CD14-positive monocyte (primary cell): ENCODE results near the gene FOXO6. TPM values are rescaled to one million over a fixed set of nuclear protein-coding genes. Genes with fewer than 3 reads are reported as not detected.

Experiments
- DNase-seq, 3 donors: peaks; one replicate each; pipeline ENCODE4 v3.0.0-alpha.2; 2011 to 2022
- H2AFZ ChIP-seq: 2 replicates; pipeline ENCODE4 v1.6.0; 2012; ENCODE audit warnings: mild to moderate bottlenecking, low read depth, low read length, inconsistent platforms; ENCODE audit not compliant: insufficient read depth, poor library complexity, severe bottlenecking
- H3K27ac ChIP-seq, 2 donors: 1 replicate in 1 of 2; 2 replicates in 1 of 2; pipeline ENCODE4 v1.5.1; 2012 to 2013; ENCODE audit warnings: low read length in 2 of 2, control low read depth in 1 of 2, inconsistent platforms in 1 of 2, low read depth in 1 of 2, mild to moderate bottlenecking in 1 of 2
- H3K27me3 ChIP-seq, 2 donors: one replicate each; pipeline versions ENCODE4 v1.6.0 to v1.6.1; 2011 to 2013; ENCODE audit warnings: low read length in 2 of 2; ENCODE audit not compliant: control insufficient read depth in 2 of 2, insufficient read depth in 2 of 2
- H3K36me3 ChIP-seq, 2 donors: replicated peaks in 1 of 2; 1 replicate in 1 of 2; 2 replicates in 1 of 2; pipeline versions ENCODE4 v1.5.1 to v1.6.1; 2012 to 2013; ENCODE audit warnings: low read length in 2 of 2, control low read depth in 1 of 2, inconsistent platforms in 1 of 2, mild to moderate bottlenecking in 1 of 2; ENCODE audit not compliant: insufficient read depth in 2 of 2, control insufficient read depth in 1 of 2
- H3K4me1 ChIP-seq, 2 donors: 1 replicate in 1 of 2; 2 replicates in 1 of 2; pipeline versions ENCODE4 v1.5.1 to v1.6.1; 2012 to 2013; ENCODE audit warnings: low read length in 2 of 2, control low read depth in 1 of 2, inconsistent platforms in 1 of 2, mild to moderate bottlenecking in 1 of 2, moderate library complexity in 1 of 2; ENCODE audit not compliant: insufficient read depth in 2 of 2, control insufficient read depth in 1 of 2
- H3K4me2 ChIP-seq: replicated peaks from 2 replicates; pipeline ENCODE3; 2012; ENCODE audit warnings: low read length, moderate library complexity, mild to moderate bottlenecking; ENCODE audit not compliant: poor library complexity, severe bottlenecking; ENCODE audit errors: extremely low read depth
- H3K4me3 ChIP-seq, 3 experiments: fragments of 200-600 bp in 1 of 3; sonication (generic) in 1 of 3; replicated peaks in 1 of 3; 1 replicate in 2 of 3; 2 replicates in 1 of 3; pipeline ENCODE4 v1.5.1; 2011 to 2013; ENCODE audit warnings: low read length in 3 of 3, mild to moderate bottlenecking in 3 of 3, control low read depth in 2 of 3, low read depth in 2 of 3, inconsistent platforms in 1 of 3, moderate library complexity in 1 of 3
- H3K79me2 ChIP-seq: 2 replicates; pipeline ENCODE4 v1.6.0; 2012; ENCODE audit warnings: mild to moderate bottlenecking, control low read depth, inconsistent platforms, low read length, moderate library complexity; ENCODE audit not compliant: insufficient read depth
- H3K9ac ChIP-seq: 2 replicates; pipeline ENCODE4 v1.6.0; 2017; ENCODE audit warnings: low read length, mild to moderate bottlenecking; ENCODE audit not compliant: insufficient read depth, poor library complexity, severe bottlenecking
- H3K9me3 ChIP-seq, 2 donors: replicated peaks in 1 of 2; 1 replicate in 1 of 2; 2 replicates in 1 of 2; pipeline versions ENCODE4 v1.5.1 to v1.6.1; 2012 to 2013; ENCODE audit warnings: low read length in 2 of 2, control low read depth in 1 of 2; ENCODE audit not compliant: control insufficient read depth in 1 of 2, insufficient read depth in 1 of 2
- H4K20me1 ChIP-seq: 2 replicates; pipeline ENCODE4 v1.6.0; 2012; ENCODE audit warnings: mild to moderate bottlenecking, low read length, control low read depth, moderate library complexity; ENCODE audit not compliant: insufficient read depth
- H3K27ac Mint-ChIP-seq, 7 donors: one replicate each; pipeline ENCODE4 v1.8.0; 2020; ENCODE audit warnings: mild to moderate bottlenecking in 7 of 7, mixed read lengths in 7 of 7, moderate library complexity in 6 of 7, inconsistent platforms in 2 of 7
- H3K27me3 Mint-ChIP-seq, 3 donors: one replicate each; pipeline ENCODE4 v1.8.0; 2021 to 2022; ENCODE audit warnings: low read depth in 3 of 3, mild to moderate bottlenecking in 3 of 3, mixed read lengths in 3 of 3, moderate library complexity in 3 of 3, inconsistent platforms in 1 of 3
- H3K36me3 Mint-ChIP-seq, 2 donors: one replicate each; pipeline ENCODE4 v1.8.0; 2020; ENCODE audit warnings: mixed read lengths in 2 of 2, inconsistent platforms in 1 of 2, mild to moderate bottlenecking in 1 of 2
- H3K4me1 Mint-ChIP-seq: one replicate; pipeline ENCODE4 v1.8.0; 2020; ENCODE audit warnings: mild to moderate bottlenecking, mixed read lengths
- H3K4me3 Mint-ChIP-seq, 2 donors: one replicate each; pipeline ENCODE4 v1.8.0; 2020; ENCODE audit warnings: mild to moderate bottlenecking in 2 of 2, mixed read lengths in 2 of 2, moderate library complexity in 1 of 2
- H3K9me3 Mint-ChIP-seq, 7 donors: one replicate each; pipeline ENCODE4 v1.8.0; 2020 to 2022; ENCODE audit warnings: mixed read lengths in 7 of 7, mild to moderate bottlenecking in 6 of 7, moderate library complexity in 6 of 7, inconsistent platforms in 2 of 7
- WGBS: methylation state at CpG from one replicate; pipeline ENCODE4 v1.1.5; 2013; ENCODE audit warnings: missing lambda C conversion rate; ENCODE audit not compliant: insufficient coverage; 5-methylcytosine and 5-hydroxymethylcytosine counted together
- intact Hi-C, 2 donors: fragments of 100-400 bp; cut with micrococcal nuclease; formaldehyde crosslinking; loops; one replicate each; pipeline versions ENCODE4 v1.15.0 to v1.15.1; 2023
- polyA plus RNA-seq, 3 donors: library from polyadenylated mRNA; depleted of rRNA in 1 of 3; unstranded in 2 of 3; stranded (reverse) in 1 of 3; fragments of 300-500 nt in 2 of 3; fragments of >200 nt in 1 of 3; fragmentation: Illumina TruSeq in 2 of 3; gene quantifications; 1 replicate in 2 of 3; 2 replicates in 1 of 3; pipeline ENCODE4 v1.2.3, GENCODE V29; 2012 to 2021
- TF ChIP-seq, protein P1 (sequence below): fragments of 200-600 bp; IDR thresholded peaks from one replicate; pipeline ENCODE4 v1.8.0; 2022; ENCODE audit warnings: antibody characterized with exemption, mild to moderate bottlenecking

Gene FOXO6
- polyA plus RNA-seq, 3 donors = 0.05 TPM; not detected in 2

DNA sequence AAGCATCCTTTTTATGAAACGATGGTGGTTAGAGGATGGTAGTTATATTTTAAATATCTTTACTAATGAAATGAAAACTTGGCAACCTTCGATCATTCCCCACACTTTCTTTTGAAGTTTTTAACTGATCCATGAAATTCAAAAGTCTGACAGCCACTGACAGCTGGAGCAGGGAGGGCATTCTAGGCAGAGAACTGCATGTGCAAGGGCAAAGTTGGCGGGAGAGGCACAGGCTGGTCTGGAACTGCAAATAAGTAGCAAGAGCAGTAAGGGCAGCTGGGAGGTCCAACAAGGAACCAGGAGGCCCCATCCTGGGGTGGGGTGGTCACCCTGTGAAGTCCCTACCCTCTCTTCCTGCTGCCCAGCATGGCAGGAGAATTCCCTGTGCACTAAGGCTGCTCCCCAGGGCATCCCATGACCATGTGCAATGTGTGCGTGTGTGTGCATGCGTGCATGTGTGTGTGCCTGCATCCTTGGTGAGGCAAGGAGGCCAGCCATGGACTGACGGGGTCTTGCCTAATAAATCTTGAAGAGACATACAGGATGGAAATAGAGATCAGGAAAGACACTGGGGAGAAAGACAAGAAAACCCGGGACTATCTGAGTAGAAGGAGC lies 33.1 kb upstream of the FOXO6 start:
- no peaks in the 10 kb centered on the region for H3K27me3 ChIP-seq
- H3K4me1 ChIP-seq = no peaks in the 10 kb centered on the region
- H3K4me1 Mint-ChIP-seq = no peaks in the 10 kb centered on the region
- H2AFZ ChIP-seq = no peak overlapping the region
- H3K36me3 Mint-ChIP-seq = no peaks in the 10 kb centered on the region
- TF ChIP-seq, protein P1, sequence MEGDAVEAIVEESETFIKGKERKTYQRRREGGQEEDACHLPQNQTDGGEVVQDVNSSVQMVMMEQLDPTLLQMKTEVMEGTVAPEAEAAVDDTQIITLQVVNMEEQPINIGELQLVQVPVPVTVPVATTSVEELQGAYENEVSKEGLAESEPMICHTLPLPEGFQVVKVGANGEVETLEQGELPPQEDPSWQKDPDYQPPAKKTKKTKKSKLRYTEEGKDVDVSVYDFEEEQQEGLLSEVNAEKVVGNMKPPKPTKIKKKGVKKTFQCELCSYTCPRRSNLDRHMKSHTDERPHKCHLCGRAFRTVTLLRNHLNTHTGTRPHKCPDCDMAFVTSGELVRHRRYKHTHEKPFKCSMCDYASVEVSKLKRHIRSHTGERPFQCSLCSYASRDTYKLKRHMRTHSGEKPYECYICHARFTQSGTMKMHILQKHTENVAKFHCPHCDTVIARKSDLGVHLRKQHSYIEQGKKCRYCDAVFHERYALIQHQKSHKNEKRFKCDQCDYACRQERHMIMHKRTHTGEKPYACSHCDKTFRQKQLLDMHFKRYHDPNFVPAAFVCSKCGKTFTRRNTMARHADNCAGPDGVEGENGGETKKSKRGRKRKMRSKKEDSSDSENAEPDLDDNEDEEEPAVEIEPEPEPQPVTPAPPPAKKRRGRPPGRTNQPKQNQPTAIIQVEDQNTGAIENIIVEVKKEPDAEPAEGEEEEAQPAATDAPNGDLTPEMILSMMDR = no peak
- no peaks in the 10 kb centered on the region for H4K20me1 ChIP-seq
- H3K9me3 ChIP-seq = peaks cover 0 to 1% of the 10 kb centered on the region in 2 donors
- H3K36me3 ChIP-seq = no peaks in the 10 kb centered on the region
- 92% methylated on average over 6 of the region's 7 CpGs for WGBS
- no peak overlapping the region for H3K27ac ChIP-seq
- no peak overlapping the region for H3K4me3 Mint-ChIP-seq
- H3K9ac ChIP-seq = no peak overlapping the region
- DNase-seq = no peak
- no peaks in the 10 kb centered on the region for H3K79me2 ChIP-seq
- intact Hi-C loops = no loop called here
- no peak overlapping the region for H3K4me2 ChIP-seq
- H3K9me3 Mint-ChIP-seq = peaks cover 0 to 3% (median 2%) of the 10 kb centered on the region in 7 donors
- H3K27me3 Mint-ChIP-seq = peaks cover 0 to 8% (median 0%) of the 10 kb centered on the region in 3 donors
- no peak overlapping the region for H3K4me3 ChIP-seq
- no peak overlapping the region for H3K27ac Mint-ChIP-seq

DNA sequence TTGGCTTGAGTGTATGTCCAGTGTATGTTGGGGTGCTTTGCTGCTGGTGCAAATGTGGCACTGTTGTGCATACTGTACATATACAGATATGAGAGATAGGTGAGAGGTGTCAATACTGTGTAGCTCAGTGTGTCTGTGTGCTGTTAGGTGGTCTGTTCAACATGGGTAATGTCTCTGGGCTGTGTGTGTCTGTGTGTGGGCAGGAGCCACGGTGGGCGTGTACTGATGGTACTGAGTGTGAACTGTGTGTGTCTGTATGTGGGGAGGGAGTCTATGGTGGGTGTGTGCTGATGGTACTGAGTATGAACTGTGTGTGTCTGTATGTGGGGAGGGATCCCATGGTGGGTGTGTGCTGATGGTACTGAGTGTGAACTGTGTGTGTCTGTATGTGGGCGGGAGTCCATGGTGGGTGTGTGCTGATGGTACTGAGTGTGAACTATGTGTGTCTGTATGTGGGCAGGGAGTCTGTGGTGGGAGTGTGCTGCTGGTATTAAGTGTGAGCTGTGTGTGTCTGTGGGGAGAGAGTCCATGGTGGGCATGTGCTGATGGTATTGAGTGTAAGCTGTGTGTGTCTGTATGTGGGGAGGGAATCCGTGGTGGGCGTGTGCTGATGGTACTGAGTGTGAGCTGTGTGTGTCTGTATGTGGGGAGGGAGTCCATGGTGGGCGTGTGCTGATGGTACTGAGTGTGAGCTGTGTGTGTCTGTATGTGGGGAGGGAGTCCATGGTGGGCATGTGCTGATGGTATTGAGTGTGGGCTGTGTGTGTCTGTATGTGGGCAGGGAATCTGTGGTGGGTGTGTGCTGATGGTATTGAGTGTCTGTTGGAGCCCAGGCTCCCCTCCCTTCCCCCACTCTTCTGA lies 32.2 kb upstream of the FOXO6 start:
- intact Hi-C loops = no loop called here
- no peak overlapping the region for H3K27ac ChIP-seq
- no peaks in the 10 kb centered on the region for H4K20me1 ChIP-seq
- no peaks in the 10 kb centered on the region for H3K27me3 ChIP-seq
- Mint-ChIP-seq H3K27ac (no peak overlapping the region), H3K27me3 (peaks cover 0 to 6% (median 0%) of the 10 kb centered on the region in 3 donors), H3K4me1 (no peaks in the 10 kb centered on the region), H3K4me3 (no peak overlapping the region), H3K9me3 (peaks cover 2 to 11% (median 7%) of the 10 kb centered on the region in 7 donors), H3K36me3 (no peaks in the 10 kb centered on the region)
- no peak for DNase-seq
- 97% methylated on average over 6 of the region's 6 CpGs for WGBS
- H3K9ac ChIP-seq = no peak overlapping the region
- H3K4me2 ChIP-seq = no peak overlapping the region
- no peaks in the 10 kb centered on the region for H3K79me2 ChIP-seq
- H3K36me3 ChIP-seq = no peaks in the 10 kb centered on the region
- peaks cover 0 to 7% of the 10 kb centered on the region in 2 donors for H3K9me3 ChIP-seq
- TF ChIP-seq, protein P1 = no peak
- no peaks in the 10 kb centered on the region for H3K4me1 ChIP-seq
- no peak overlapping the region for H3K4me3 ChIP-seq
- no peak overlapping the region for H2AFZ ChIP-seq
